Right lobe of liver (tissue), 4 donors: ENCODE data around the gene CYP2U1.

Source experiments
- POLR2A ChIP-seq: fragments of 450-650 bp; IDR thresholded peaks from one replicate; pipeline ENCODE4 v1.6.1; 2017; ENCODE audit warnings: antibody characterized with exemption, mild to moderate bottlenecking
- TF ChIP-seq, protein P1 (sequence below), 4 donors: fragments of 200-600 bp in 3 of 4; fragments of 450-650 bp in 1 of 4; IDR thresholded peaks; one replicate each; pipeline versions ENCODE4 v1.5.1 to v1.8.0; 2016 to 2022; ENCODE audit warnings: antibody characterized with exemption in 4 of 4, mild to moderate bottlenecking in 2 of 4
- donor health status: DM: no; HTN: no; CAD: no.
- donor health status: DM: no; HTN: no; CAD: no.
- donor health status: DM: no; HTN: yes; CAD: no.

DNA sequence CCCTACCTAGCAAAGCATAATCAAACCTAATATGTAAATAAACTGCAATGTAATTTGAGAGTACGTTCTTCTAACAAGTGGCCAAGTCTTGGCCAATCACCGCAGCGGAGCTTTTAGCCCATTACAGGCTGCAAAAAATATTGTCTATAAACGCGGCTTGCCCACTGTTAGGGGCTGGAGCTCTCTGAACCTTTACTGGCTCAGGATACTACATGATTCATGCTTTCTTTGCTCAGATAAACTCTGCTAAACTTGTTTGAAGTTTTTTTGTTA is 57.4 kb downstream of the CYP2U1 start:
- TF ChIP-seq, protein P1, sequence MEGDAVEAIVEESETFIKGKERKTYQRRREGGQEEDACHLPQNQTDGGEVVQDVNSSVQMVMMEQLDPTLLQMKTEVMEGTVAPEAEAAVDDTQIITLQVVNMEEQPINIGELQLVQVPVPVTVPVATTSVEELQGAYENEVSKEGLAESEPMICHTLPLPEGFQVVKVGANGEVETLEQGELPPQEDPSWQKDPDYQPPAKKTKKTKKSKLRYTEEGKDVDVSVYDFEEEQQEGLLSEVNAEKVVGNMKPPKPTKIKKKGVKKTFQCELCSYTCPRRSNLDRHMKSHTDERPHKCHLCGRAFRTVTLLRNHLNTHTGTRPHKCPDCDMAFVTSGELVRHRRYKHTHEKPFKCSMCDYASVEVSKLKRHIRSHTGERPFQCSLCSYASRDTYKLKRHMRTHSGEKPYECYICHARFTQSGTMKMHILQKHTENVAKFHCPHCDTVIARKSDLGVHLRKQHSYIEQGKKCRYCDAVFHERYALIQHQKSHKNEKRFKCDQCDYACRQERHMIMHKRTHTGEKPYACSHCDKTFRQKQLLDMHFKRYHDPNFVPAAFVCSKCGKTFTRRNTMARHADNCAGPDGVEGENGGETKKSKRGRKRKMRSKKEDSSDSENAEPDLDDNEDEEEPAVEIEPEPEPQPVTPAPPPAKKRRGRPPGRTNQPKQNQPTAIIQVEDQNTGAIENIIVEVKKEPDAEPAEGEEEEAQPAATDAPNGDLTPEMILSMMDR (IDR thresholded peaks at IDR 0.05) = no peak
- TF ChIP-seq POLR2A = no peak
